Adrenal gland (tissue), 5 donors: ENCODE results near the gene AFAP1.

Experiments used
- CTCF ChIP-seq, 6 experiments: fragments of 450-650 bp in 4 of 6; fragments of 200-600 bp in 2 of 6; sonication (generic) in 1 of 6; IDR thresholded peaks; 1 replicate in 5 of 6; 2 replicates in 1 of 6; pipeline versions ENCODE4 v1.5.1 to v1.8.0; 2016 to 2021; ENCODE audit warnings: antibody characterized with exemption in 6 of 6, mild to moderate bottlenecking in 2 of 6, moderate library complexity in 1 of 6
- POLR2A ChIP-seq, 2 donors: fragments of 450-650 bp; IDR thresholded peaks; one replicate each; pipeline ENCODE4 v1.6.1; 2017; ENCODE audit warnings: antibody characterized with exemption in 2 of 2, mild to moderate bottlenecking in 2 of 2, moderate library complexity in 1 of 2
- donor health status: DM: no; HTN: no; CAD: no.

GRCh38 chr4:7820031-7820818, 119.4 kb downstream of the AFAP1 start:
- TF ChIP-seq POLR2A (IDR thresholded peaks at IDR 0.05) (no peak), CTCF (IDR thresholded peaks at IDR 0.05) (no peak)
